G401.6 (cell line): ENCODE data around the gene TTF1.

Experiments used
- FAIRE-seq: peaks from 2 replicates; lab custom pipeline; 2012; peaks lifted over from hg19 to GRCh38; lab: Jason Lieb, UNC

Gene TTF1, protein sequence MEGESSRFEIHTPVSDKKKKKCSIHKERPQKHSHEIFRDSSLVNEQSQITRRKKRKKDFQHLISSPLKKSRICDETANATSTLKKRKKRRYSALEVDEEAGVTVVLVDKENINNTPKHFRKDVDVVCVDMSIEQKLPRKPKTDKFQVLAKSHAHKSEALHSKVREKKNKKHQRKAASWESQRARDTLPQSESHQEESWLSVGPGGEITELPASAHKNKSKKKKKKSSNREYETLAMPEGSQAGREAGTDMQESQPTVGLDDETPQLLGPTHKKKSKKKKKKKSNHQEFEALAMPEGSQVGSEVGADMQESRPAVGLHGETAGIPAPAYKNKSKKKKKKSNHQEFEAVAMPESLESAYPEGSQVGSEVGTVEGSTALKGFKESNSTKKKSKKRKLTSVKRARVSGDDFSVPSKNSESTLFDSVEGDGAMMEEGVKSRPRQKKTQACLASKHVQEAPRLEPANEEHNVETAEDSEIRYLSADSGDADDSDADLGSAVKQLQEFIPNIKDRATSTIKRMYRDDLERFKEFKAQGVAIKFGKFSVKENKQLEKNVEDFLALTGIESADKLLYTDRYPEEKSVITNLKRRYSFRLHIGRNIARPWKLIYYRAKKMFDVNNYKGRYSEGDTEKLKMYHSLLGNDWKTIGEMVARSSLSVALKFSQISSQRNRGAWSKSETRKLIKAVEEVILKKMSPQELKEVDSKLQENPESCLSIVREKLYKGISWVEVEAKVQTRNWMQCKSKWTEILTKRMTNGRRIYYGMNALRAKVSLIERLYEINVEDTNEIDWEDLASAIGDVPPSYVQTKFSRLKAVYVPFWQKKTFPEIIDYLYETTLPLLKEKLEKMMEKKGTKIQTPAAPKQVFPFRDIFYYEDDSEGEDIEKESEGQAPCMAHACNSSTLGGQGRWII

DNA sequence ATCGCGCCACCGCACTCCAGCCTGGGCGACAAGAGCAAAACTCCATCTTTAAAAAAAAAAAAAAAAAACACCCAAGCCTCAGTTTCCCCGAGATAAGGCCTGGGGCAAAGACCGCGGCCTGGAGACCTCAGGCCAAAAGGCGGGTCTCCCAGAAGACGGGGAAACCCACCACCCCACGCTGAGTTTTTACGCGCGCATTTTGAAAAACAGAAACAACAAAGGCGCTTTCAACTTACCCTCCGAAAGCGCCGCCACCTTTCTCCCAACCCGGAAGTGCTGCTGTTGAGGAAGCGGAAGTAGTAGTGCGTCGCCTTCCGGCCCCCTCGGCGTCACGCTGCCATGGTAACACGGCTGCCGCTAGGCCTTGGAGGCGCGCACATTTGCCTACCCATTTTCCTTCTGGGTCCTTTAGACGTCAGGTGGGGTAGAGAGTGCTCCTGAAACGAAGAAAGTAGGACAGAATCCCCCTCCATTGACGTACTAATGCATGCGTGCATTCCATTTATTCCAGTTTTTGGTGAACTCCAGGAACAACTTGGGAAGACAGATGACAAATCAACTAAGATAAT is at the start of gene TTF1:
Gene TTF1, minus strand, starts transcription at position 287 of the 569 bp plus-strand sequence. CDS start 4,019 bp downstream, outside the sequence.
- FAIRE-seq = peak; percentile 81

DNA sequence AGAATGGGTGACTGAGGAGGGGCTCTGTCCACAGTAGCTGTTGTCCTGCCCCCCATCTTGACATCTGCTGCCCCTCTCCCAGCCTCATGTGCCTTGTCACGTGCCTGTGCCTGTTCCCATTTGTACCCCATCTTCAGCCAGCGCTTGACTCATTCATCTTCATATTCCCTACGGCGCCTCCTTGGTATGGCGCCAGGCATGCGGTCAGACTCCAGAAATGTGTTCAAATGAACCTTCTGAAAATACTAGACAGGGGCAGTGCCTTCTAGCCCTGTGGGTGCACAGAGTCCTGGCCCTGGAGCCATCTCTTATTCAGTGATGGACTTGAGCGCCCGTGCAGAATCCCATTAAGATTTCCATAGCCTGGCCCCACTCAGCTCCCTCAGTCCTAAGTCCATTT is 49.6 kb upstream of the TTF1 start:
- FAIRE-seq = no peak

DNA sequence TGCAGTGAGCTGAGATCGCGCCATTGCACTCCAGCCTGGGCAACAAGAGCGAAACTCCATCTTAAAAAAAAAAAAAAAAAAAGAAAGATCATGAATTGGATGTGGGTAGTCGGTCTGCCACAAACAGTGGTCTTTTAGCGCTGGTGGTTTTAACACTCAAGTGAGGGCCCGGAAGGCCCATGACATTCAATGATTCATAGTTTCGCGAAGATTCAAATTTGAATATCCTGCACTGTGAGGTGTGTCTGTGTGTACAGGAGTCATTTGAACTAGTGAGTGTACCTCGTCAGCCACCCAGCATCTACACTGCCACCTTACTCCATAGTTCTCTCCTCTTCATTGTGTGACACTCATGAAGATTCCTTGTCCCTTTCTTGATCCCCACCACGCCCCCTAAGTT is 44.6 kb upstream of the TTF1 start:
- no peak for FAIRE-seq

DNA sequence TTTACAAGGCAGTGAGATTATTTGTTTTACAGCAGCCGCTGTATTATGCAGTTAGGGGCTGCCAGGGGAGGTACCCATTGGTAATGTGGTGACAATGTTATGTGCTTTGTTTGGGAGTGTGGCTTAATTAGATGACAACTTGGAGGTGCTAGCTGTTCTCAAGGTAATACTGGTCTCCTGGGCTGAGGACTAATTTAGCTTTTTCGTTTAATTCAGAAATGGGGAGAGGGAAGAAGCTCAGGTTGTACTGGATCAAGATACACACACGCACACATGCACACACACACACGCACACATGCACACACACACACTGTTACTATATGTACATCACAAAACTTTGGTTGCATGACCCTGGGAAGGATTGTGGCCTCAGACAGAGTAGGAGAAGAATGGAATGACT is 41.3 kb upstream of the TTF1 start:
- no peak for FAIRE-seq

DNA sequence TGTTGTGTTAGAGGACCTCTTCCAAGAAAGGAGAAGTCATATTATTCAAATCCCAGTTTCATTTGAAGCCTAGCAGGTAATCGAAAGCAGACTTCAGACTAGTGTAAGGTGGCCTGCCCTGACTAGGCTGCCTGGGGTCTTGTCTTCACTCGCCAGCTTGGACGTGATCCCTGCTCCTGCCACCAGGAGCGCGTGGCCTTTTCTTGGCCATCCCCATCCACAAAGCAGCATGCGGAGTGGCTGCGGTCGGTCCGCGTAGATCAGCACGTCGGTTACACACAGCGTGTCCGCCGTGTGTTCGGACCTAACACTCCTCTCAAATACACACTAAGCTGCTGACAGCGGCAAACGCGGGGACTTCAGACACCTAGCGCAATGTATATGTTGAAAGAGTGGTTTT is 40.7 kb upstream of the TTF1 start:
- FAIRE-seq = no peak

DNA sequence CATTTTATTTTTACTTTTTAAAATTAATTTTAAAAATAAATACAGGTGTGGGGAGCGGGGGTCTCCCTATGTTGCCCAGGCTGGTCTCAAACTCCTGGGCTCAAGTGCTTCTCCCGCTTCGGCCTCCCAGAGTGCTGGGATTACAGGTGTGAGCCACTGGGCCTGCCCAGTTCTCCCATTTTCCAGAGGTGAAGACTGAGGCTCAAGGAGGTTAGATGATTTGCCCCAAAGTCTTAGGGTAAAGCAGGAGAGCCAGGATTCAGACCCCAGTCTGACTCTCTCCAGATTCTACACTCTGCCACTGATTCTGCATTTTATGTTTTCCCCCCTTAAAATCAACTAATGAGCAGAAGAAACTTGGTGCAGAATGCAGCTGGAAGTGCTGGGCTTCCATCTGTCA is 40.2 kb upstream of the TTF1 start:
- no peak for FAIRE-seq

DNA sequence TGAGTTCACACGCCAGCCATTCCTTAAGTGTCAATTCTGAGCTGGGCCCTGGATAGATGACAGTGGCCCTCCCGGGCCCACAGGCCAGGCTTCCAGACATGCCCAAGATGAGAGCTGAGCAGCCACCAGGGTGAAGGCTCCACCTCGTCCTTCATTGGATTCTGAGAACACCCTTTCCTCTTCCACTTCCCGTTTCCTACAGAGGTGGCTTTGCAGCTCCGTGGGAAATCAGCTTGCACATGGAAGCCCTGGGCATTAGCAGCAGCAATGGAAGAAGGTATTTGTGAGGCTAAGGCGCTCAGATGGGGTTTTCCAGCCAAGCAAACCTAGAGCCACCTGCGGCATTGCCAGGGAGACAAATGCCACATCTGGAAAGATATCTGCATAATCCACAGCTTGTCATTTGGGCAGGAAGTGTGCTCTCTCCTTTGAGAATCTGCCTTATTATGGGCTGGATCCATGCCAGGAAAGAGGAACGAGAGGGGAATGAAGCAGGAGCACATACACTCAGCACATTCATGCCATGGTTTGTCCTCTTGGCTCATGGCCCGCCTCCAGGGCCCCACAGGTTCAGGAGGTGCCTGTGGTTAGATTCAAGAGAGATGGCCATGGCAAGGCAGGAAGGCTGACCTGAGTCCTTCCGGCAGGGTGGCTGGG is 37.4 kb upstream of the TTF1 start:
- no peak for FAIRE-seq

DNA sequence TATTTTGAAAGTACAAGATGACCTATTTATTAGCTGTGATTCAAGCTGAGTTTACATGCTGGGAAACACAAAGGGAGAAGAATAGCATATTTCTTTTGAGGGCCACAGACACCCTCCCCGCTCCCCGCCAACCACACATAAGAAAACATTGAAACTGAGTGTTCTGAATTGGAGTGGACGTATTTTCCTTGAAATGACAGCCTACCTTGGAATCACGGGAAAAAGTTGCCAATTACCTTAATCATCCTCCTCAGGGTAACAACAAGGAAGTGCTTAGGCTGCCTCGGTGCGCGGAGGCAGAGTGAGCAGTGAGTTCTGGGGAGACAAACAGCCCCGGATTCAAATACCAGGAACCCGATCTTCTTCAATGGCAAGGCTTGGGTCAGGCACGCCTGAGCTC is 34.8 kb upstream of the TTF1 start:
- no peak for FAIRE-seq

DNA sequence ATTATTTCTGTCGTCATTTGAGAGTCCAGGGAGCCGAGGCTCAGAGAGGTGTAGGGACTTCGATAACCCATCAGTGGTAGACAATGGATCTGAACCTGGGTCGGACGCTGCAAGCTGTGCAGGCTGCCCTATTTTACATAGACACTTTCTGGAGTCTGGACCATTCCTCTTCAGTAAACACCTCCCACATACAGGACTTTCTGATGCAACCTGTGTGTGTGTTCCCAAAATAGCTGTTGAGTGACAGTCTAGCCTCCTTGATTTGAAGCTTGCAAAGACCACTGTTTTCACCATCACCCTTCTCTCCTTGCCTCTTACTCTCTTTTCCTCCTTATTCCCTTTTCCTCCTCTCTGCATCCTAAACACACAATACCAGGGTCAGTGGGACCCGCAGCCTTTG is 34.1 kb upstream of the TTF1 start:
- no peak for FAIRE-seq

DNA sequence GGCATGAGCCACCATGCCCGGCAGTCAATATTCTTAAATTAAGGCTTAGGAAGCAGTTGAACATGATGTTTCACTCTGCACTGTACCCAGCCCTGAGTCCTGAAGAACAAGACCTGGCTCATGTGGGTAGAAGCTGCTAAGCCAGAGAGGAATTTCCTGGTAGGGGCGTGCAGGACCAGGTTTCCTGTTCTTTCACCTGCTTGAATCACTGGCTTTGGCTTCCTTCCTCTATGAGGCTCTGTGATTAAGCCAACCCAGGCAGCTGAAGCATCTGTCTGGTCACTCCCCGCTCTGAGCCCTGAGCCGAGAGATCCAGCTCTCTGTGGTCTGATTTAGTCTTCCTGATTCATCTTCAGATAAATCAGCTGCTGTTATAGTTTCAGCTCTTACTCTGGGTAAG is 32.5 kb upstream of the TTF1 start:
- no peak for FAIRE-seq

DNA sequence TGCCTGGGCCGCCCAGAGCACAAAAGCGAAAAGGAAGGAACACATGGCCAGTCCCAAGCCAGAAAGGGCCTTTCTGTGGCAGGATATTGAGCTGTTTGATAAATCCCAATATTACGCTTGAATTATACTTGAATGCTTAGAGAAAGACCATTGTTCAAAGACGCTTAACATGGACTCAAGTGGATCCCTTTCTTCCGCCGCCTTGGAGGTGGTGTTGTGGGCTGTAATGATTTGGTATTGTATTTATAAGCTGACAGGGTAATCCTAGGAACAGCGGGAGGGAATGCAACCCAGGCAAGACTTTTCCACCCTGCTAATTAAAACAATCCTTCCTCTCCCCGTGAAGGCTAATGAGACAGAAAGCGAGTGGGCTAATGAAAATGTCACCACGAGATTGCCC is 28.2 kb upstream of the TTF1 start:
- FAIRE-seq = no peak

DNA sequence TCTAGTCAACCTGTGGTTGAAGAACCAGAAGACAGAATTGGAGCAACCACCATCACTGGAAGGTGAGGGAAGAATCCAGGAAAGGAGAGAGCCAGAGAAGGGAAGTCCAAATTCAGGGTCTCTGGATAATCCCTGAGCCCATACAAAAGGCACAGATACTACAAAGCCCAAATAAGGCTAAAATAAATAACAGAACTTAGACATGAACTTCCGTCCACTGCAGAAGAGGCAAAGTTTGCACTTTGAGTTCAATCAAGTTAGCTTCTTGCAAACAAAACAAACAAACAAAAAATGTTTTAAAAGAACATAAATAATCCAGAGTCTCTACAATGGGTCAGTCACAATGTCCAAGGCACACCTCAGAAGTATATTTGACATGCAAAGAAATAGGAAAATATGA is 24.4 kb upstream of the TTF1 start:
- no peak for FAIRE-seq

DNA sequence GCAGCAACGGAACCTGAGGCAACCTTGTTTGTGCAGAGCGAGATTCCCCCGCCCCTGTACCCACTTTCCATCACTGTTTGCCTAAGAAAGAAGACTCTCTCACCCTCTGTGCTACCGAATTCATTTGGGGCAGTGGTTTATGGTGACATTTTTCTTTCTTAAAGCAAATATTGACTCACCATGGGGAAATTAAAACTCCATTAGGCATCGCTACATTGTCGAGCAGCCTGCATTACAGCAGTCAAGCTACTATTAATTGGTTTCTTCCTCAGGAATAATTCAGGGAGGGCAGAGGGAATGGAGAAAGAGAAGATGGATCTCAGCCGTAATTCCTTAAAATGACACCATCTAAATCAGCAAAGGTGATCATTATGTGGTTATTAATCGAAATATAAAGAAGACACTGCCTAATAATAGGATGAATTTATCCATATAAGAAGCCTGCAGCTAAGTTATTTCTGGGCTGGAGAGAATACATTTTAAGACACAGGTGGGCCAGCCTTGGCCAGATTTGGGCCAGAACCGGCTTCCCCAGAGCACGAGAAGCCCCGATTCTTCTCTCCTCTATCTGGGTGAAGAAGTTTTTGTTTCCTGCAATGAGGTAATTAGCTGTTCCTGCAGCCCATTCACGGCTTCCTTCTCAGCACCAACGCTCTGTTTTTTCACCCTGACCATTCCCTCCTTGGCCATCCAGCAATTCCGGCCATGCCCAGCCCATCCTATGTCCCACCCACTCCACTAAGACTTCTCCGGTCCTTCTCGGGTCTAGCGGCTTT is 20.2 kb upstream of the TTF1 start:
- no peak for FAIRE-seq

DNA sequence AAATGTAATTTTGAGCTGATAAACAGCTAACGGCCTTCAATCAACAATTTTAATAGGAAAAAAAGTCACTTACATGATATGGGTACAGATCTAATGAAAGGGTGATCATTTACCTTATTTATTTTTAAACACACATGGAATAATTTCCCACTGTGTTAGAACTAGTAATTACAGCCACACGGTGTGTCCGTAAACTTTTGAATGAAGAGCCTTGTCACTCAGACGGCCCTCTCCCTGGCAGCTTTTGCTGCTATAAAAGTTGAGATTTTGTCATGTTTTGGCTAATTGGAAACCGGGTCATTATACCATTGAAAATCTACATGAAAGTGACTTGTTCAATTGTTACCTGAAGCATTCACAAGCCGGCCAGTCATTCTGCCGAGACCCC is 19.0 kb upstream of the TTF1 start:
- FAIRE-seq = no peak

DNA sequence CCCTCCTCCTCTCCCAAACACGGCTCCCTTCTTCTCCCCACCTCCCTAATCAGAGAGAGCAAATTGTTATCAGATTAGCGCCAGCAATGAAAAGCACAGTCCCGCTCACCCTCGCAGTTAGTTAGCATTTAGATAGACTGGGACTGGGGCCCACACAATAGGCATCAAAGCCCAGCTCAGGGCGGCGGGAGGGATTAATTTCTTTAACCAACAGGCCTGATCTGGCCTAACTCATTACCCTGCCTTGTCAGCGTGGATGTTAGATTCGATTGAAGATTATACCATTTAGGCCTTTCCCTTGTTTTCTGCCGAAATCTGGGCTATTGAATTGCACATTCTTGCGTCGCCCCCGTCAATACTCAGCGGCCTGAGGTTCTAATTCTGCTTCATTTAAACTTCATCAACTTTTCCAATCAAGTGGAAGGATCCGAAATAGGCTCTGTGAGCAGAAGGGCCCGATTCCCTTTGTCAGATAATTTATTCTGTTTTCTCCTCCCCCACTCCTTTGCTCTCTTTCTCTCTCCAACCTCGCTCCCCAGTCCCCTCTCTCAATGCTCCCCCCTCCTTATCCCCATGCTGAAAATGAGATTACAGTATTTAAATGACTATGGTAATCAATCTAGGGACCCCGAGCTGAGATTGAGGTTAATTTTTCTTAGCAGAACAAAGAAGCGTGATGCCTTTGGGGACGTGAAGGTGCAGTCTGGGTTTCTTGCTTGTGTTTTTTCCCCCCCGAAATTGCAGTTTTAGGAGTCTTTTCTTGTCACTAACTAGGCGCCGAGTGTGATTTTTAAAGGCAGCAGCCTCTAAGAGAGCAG is 18.4 kb upstream of the TTF1 start:
- FAIRE-seq = no peak

DNA sequence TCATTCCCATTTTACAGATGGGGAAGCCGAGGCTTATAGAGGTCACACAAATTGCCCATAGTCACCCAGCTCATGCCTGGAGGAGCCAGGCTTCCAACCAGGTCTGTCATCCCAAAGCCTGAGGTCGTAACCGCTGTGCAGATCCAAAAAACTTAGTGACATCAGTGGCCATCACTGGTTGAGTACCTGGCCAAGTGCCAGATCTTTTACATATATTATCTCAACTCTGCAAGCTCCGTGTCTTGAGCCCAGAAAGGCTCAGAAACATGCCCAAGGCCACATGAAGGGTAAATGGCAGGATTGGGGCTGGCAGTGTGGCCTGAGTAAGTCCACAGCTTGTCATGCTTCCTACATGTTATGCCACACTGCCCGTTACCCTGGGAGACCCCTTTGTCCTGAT is 16.9 kb upstream of the TTF1 start:
- no peak for FAIRE-seq

DNA sequence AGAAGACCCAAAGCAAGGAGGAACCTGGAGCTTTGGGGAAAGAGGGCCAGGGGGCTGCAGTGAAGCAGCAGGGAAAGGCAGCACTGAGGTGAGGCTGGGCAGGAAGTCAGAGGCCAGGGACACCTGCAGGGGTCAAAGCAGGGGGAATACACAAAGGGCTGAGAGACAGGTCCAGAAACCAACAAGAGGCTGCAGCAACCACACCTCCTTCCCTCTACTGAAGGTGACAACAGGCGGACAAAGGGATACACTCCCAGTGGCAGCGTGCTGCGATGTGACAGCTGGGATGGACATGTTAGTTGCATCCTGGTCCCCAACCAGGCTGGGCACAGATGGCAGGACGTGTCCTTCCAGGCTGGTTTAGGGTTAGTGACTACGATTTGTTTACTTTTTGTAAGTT is 15.9 kb upstream of the TTF1 start:
- no peak for FAIRE-seq

DNA sequence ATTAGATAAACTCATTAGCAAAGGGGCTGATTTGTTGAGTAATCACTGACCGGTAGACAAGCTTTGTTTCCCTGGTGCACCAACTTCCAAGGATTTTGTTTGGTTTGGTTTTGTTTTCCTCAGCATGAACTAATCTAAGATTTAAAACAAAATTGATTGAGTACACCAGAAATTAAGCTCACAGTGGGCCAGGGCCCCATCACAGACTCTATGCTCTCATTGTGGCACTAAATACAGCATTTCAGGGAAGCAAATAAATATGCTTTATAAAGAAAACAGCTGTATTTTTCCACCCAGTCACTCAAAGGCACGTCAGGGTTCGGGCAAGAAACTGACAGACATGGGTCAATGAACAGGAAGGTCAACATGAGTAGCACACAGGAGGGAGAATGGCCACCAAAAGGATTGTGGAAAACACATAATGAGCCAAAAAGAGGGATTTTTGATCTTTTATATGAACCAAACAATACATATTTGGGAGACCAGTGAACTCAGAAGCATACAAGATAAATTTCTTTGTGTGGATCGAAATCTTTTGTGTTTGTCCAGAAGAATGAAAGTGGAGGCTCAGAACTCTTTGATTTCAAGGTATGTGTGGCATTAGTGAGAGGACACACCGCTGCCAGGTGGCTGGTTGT is 12.2 kb upstream of the TTF1 start:
- no peak for FAIRE-seq

DNA sequence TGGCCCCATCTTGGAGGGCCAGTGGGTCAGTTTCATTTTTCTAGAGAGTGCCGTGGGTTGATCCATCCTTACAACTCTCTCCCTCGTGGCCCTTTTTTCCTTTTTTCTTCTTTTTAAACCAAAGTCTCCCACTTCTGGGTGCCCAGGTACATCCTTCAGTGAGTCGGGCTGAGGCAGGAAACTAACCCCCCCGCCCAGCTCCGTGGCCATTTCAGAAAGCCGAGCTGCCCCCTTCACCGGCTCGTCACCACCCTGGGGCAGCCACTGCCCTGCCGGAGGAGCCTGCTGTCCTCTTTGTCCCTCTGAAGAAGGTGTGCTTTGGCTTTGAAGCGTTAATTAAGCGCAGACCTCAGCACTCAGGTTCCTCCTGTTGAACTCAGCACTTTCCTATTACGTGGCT is 8.5 kb upstream of the TTF1 start:
- no peak for FAIRE-seq

DNA sequence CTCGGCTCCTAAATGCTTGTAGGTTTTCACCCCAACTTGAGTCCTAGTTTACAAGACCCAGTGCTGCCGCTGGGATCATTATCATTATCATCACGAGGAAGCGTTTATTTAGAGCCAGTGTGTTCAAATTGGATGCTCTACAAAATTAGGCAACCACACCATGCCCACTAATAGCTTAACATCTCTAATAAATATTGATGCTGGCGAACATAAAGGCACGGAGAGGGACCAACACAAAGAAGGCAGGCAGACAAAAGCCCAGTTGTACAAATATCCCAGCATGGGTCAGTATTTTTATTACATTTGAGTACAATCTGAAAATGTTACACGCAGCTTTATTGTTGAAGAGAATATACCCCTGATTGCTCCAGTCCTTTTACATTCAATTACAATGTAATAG is 8.1 kb upstream of the TTF1 start:
- FAIRE-seq = no peak

DNA sequence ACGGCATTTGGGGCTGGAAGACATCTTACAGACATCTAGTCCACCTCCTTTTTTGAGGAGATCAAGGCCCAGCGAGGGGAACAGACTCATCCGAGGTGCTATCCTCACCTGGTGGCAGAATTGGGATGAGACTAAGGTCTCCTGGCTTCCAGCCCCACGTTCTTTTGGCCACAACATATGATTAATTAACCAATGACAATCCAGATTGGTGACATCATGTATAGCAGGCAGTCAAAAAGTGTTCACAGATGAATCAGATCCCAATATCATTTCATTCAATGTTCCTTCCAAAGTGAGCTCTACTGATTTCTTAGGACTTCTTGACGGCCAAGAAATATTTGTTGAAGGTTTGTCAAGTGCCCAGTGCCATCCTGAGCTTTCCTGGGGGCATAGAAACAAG is 7.3 kb upstream of the TTF1 start:
- FAIRE-seq = no peak
